Right forelimb (tissue), 1 donor: Measurements from ENCODE around the gene PLPPR5.

Experiments used
- DNase-seq: peaks from one replicate; pipeline ENCODE4 v3.0.0-alpha.2; 2018

PLPPR5 gene

DNA sequence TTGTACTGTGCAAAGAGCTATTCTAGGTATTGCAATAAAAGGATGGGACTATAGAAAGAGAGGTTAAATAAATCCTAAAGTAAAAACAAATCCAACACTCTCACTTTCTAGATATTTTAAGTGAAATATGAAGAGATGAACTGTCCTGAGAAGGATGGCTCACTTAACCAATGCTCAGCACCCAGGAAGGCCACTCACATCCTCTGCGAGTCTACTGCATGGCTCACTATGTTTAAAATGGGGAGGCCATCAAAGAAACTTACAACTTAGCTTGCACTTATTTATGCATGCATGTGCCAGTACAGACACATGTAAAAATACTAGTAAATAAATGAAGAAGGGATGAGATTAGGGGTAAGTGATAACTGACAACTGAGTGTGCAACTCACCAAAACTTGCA lies 37.5 kb downstream of the PLPPR5 start:
- no peak for DNase-seq

GRCh38 chr1:98965394-98965793 lies 39.3 kb downstream of the PLPPR5 start:
- DNase-seq = no peak

GRCh38 chr1:98964198-98964597 lies 40.5 kb downstream of the PLPPR5 start:
- no peak for DNase-seq

DNA sequence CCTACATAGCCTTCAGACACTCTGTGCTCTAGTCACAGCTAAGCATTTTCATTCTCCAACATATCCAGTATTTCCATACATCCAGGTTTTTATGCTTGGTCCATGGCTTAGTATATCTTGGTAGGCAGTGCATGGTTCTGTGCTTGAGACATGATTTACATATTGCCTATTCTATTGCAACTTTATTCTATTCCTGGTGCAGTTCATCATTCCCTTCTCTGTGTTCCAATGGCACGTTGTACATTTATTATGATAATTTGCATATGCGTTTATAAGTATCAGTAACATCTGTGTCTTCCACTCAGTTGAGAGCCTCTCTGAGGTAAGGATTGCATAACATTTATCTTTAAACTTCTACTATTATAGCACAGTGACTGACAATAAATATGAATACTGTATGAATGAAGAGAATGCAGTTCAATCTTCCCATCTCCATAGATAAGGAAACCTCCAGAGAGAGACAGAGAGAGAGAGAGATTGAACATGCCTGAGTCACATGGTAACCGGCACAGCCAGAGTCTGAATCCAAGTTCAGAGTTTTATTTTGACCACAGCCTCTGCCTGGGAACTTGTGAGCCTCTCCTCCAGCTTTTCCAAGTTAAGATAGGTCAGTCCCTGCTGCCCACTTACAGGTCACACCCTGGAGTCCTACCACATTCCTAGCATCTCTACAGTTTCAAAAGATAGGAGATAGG lies 41.5 kb downstream of the PLPPR5 start:
- DNase-seq = no peak

DNA sequence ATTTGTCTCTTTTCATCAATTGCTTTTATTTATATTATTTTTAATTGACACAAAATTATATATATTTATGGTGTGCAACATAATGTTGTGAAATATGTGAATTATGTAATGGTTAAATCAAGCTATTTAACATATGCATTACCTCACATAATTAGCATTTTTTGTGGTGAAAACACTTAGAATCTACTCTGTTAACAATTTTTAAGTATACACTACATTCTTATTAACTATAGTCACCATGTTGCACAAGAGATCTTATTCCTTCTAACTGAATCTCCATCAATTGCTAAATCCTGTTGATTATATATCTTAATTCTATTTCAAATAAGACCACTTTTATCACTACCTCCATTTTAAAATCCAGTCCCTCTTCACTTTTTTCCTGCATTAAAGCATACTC lies 42.5 kb downstream of the PLPPR5 start:
- DNase-seq = no peak

DNA sequence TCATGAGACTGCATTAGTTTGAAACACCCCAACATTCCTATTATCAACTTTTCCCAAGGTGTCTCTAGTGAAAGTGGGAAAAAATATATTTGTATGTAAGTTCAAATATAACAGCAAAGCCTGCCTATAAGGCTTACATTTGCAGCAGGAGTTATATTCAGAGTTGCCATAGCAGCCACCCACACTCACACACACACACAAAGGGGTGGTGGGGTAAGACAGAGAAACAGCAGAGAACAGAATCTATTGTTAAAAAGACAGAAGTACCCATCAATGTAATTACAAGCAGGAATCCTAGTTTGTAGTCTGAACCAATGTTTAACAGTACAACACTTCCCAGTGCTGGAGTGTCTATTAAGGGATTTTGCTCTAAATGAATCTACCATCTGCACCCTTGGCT lies 55.0 kb downstream of the PLPPR5 start:
- DNase-seq = no peak

DNA sequence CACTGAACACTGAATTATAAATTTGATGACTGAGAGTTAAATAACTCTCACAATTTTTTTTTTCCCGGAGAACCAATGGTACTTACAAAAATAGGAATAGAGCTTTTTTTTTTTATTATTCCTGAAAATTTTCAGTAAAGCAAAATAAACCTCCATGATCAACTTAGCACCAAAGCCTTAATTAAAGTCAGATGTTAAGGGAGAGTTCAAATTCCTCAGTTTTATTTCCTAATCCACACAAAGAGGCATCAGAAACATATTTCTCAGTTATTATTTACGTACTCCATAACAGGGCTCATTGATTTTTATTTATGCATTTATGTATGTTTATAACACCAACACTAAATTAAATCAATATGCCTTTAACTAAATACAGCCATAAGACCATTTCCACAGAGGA lies 55.5 kb downstream of the PLPPR5 start:
- DNase-seq = no peak

DNA sequence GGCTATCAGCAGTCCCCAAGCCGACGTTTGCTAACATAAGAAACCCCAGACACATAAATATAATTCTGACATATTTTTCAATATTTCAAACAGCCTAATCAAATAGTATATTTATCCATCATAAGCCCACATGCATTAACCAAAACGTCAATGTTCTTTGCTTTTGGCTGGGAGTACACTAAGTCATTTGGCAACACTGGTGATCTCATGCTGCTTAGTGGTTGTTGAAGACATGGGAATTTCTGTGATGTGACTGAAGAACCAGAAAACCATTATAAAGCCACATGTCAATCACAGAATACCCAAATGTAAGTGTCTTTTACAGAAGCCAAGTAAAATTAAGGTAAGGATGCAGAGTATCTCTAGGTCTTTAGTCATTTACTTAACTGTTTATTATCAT lies 57.6 kb downstream of the PLPPR5 start:
- DNase-seq = no peak

- DNase-seq = no peak
These were observed 64.0 kb downstream of the PLPPR5 start for GRCh38 chr1:98940722-98941079.

GRCh38 chr1:98940069-98940721 lies 64.5 kb downstream of the PLPPR5 start:
- DNase-seq = no peak

- no peak for DNase-seq
These were observed 65.2 kb downstream of the PLPPR5 start for GRCh38 chr1:98939471-98939870.

DNA sequence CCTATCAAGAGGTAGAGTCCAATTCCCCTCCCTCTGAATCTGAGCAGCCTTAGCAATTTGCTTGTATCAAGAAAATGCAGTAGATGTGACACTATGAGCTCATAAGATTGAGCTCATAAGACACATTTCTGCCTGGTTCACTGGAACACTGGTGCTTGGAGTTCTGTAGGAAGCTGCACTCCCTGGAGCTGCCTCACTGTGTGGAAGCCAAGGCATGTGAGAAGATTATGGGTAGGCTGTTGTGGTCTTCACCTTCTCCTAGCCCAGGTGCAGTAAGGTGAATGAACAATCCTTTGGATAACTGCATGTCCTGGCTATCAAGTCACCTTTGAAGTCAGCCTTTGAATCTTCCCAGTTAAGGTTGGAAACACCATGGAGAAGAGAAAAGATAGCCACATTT lies 67.3 kb downstream of the PLPPR5 start:
- DNase-seq = no peak

- DNase-seq = no peak
These were observed 72.5 kb downstream of the PLPPR5 start for GRCh38 chr1:98932184-98932583.

GRCh38 chr1:98931128-98931835 lies 73.4 kb downstream of the PLPPR5 start:
- DNase-seq = no peak

- no peak for DNase-seq
These were observed 75.2 kb downstream of the PLPPR5 start for GRCh38 chr1:98929437-98929836.

DNA sequence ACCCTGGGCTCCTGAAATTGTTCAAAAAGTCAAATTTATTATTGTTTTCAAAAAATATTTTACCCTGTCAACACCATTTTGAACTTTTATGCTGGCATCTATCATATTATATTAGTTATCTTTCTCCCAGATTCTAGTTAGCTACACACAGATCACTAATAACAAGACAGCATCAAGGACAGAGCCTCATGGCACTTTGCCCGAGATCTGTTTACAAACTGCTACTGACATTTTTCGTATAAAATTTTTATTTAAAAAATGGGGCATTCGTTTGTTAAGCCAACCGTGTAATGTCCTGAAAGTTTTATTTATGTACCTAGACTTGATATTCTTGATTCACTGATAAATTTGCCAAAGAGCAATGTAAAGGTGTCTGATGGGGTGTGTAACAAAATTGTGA lies 78.1 kb downstream of the PLPPR5 start:
- DNase-seq = no peak

DNA sequence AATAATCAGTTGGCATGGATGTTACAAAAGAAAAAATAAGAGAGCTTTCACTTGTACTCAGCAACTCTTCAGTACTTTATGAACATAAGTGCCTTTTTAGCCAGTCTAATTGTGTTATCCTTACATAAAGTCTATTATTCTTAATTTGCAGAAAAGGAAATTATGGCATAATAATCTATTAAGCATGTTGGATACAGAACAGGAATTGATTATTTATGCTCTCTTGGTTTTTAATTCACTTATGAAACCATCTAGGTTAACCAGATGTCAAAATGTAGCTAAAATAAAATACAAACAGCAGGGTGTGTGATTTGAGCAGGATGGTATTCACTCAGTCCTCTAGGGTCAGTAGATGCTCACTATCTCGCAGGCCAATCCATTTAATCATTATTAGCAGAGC lies 79.7 kb downstream of the PLPPR5 start:
- no peak for DNase-seq

DNA sequence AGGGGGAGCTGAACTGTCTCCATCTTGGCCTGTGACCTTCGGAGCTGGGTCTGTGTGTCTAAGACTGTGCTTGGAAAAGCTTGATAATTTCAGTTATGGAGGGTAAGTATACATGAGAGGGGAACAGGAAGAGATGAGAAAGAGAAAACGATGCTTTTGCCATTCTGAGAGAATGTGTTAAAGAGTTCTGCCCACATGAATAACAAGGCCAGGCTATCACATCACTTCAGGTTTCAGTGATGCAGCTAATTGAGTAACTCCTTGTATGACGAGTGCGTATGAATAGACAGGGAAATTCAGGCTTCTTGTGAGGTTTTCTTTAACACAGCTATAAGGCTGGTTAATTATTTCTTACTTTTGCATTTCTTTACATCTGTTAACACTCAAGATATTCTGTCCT lies 81.0 kb downstream of the PLPPR5 start:
- no peak for DNase-seq

- no peak for DNase-seq
These were observed 82.8 kb downstream of the PLPPR5 start for GRCh38 chr1:98921817-98922216.

- DNase-seq = no peak
These were observed 84.1 kb downstream of the PLPPR5 start for GRCh38 chr1:98920441-98921110.

- no peak for DNase-seq
These were observed 85.0 kb downstream of the PLPPR5 start for GRCh38 chr1:98919652-98920051.

DNA sequence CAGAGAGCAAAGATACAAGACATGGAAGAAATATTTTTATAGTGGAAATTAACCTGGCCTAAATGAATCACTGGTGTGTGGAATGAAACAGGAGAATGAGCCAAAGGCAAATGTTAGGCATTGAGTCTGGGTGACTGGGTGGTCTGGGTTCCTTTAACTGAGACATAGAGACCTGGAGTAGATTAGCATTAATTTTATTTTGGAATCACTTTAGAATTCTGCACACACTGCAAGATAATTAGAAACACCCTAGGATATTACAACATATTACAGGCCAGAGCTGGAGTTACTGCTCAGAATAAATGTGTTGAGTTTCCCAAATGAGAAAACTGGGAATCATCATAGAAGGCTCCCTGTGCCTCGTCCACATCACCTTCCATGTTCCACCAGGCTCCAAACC lies 85.5 kb downstream of the PLPPR5 start:
- no peak for DNase-seq

- no peak for DNase-seq
These were observed 90.1 kb downstream of the PLPPR5 start for GRCh38 chr1:98914547-98914946.

DNA sequence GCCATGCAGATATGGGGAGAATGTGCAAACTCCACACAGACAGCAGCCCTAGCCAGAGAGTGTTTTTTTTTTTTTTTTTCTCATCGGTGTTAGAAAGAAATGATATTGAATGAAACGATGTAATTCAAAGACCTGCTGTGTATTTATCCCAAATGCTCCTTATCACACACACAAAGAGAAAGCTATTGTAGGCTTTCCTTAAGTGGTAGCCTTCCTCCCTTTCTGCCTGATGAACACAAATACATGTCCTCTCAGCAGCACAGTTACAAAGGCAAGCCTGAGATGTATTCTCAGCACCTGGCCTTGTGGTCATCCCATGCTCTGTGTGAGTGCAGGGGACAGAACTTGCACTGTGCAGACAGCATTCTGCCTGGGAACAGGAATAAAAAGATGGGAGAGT lies 93.8 kb downstream of the PLPPR5 start:
- no peak for DNase-seq
